ENCODE data around the gene RRBP1.

Gene RRBP1

DNA sequence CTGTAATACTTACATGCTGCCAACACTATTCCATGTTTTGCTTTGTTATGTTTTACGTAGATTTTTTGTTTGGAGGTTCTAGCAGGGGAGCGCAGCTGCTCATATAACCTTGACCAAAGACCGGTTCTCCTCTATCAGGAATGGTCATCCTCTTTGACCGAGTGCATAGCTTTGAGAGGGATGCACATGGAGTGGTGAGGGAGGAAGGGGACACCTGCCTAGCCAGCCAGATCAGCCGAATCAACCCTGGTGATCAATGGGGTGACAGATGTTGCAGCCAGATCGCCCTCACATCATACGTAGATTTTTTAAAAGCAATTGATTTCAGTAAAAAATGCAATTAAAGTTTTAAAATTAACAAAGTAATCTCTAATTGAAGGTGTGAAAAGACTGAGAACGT, 105.8 kb downstream of the RRBP1 start:
- DNase-seq (ENCODE audit: low read depth in 2 of 2, low spot score in 1 of 2): no peak

DNA sequence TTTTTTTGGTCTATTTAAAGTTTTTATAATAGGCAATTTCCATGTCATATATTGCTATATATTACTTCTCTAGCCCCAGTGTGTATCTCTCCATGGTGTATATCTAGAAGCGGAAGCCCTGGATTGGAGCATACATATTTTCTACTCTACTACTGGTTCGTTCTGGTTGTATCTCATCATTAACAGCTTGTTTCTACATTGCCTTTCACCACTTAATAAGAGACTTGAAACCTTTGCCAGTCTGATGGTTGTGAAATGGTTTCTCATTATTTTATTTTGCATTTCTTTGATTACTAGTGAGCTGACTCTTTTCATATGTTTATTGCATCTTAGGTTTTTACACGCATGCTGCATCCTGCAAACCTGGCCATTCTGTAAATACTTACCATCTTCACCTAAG, 108.6 kb downstream of the RRBP1 start:
- DNase-seq (ENCODE audit: low read depth in 2 of 2, low spot score in 1 of 2): no peak

- DNase-seq (ENCODE audit: low read depth in 2 of 2, low spot score in 1 of 2): no peak
These were observed 109.9 kb downstream of the RRBP1 start for GRCh38 chr20:17572034-17572638.

- no peak for DNase-seq (ENCODE audit: low read depth in 2 of 2, low spot score in 1 of 2)
These were observed 110.9 kb downstream of the RRBP1 start for GRCh38 chr20:17571153-17571527.

GRCh38 chr20:17570347-17571152, 111.5 kb downstream of the RRBP1 start:
- DNase-seq (ENCODE audit: low read depth in 2 of 2, low spot score in 1 of 2): no peak

- peak; percentile 64 to 75 for DNase-seq (ENCODE audit: low read depth in 2 of 2, low spot score in 1 of 2)
These were observed 112.3 kb downstream of the RRBP1 start, which contains the start of gene DSTN for GRCh38 chr20:17569616-17570346. DSTN (plus strand) TSS chr20:17570075; CDS start chr20:17570209, 134 bp downstream.

DNA sequence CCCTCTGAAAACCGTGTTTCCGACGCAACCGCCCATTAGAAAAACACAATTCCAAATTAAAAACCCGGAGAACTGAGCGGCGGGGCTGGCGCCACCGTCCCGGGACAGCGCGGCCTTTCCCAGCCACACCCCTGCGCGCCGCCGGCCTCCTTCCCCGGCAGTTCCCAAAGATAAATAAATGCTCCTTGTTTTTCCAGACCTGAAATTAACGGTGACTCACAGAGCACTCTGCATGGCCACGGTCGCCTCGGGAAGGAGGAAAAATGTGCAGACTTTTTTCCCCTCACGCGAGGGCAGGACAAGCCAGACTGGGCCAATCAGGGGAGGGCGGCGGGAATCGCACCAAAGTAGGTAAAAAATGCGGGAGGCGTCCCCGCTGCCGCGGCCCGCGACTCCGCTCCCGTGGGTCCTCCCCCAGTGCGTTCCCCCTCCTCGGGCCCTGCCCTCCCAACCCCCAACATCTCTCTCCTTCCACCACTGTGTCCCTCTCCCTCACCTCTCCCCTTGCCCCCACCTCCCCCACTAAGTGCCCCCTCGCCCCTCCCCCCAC, 113.0 kb downstream of the RRBP1 start:
- DNase-seq (ENCODE audit: low read depth in 2 of 2, low spot score in 1 of 2): no peak

DNA sequence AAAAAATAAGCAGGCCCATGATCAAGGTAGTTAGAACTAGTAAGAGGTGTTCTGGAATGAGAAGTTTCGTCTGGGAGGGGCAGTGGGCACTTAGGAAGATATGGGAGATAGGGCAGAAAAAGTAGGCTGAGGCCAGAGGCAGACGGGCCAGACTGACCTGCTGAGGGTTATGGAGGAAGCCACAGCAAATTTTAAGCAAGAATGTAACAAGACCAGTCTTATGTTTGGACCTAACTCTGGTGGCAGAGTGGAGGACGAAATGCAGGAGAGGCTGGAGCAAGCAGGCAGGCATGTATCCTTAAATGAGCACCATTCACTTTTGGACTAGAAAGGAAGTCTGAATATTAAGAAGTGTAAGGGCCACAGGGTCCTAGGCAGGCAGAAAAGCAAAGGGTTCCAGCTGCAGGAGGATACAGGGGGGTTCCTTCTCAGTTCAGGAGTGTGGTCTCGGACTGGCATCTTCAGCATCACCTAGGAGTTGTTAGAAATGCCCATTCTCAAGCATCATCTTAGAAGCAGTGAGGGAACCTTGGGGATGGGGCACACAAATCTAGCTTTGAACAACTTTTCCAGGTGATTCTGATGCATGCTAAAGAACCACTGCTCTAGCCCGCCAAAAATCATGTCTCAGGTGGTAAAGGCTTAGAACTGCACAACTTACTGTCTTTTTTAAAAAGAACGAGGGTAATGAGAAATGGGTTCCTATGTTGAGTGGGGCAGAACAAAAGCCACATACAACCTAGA, 113.8 kb downstream of the RRBP1 start:
- DNase-seq (ENCODE audit: low read depth in 2 of 2, low spot score in 1 of 2): no peak

- DNase-seq (ENCODE audit: low read depth in 2 of 2, low spot score in 1 of 2): no peak
These were observed 115.7 kb downstream of the RRBP1 start for GRCh38 chr20:17566345-17566744.

- no peak for DNase-seq (ENCODE audit: low read depth in 2 of 2, low spot score in 1 of 2)
These were observed 116.7 kb downstream of the RRBP1 start for GRCh38 chr20:17565169-17565845.

All from stimulated activated CD8-positive, alpha-beta memory T cell treated with anti-CD3 and anti-CD28 coated beads, Interleukin-4, amount 100 ng/mL, for 4 hours (primary cell).